Activated CD4-positive, alpha-beta T cell treated with anti-CD3 and anti-CD28 coated beads for 36 hours (primary cell): Measurements from ENCODE around the gene MSX1. TPM values are rescaled to one million over a fixed set of nuclear protein-coding genes. Genes with fewer than 3 reads are reported as not detected.
A peak's percentile ranks its signal among the peaks of the same experiment; 100 is the strongest.

Source experiments
- ATAC-seq: fragments of 200-7000 bp; cut with Tn5 transposase; one replicate; pipeline ENCODE4 v1.10.0; 2021; ENCODE audit warnings: mild to moderate bottlenecking, moderate library complexity
- CTCF ChIA-PET: fragments of 350-600 bp; sonication (Branson Sonifier 250); formaldehyde crosslinking; loops from one replicate; lab custom pipeline; 2021; ENCODE audit warnings: antibody characterized with exemption; lab: Charles Lee
- POLR2A ChIA-PET: fragments of 350-600 bp; sonication (Branson Sonifier 250); formaldehyde crosslinking; loops from one replicate; lab custom pipeline; 2021; ENCODE audit warnings: antibody characterized with exemption, inconsistent platforms; lab: Charles Lee
- DNase-seq: peaks from one replicate; pipeline ENCODE4 v3.0.0-alpha.2; 2020
- H3K27ac Mint-ChIP-seq: one replicate; pipeline ENCODE4 v1.8.0; 2021; ENCODE audit warnings: mixed read lengths
- H3K27me3 Mint-ChIP-seq: one replicate; pipeline ENCODE4 v1.8.0; 2021; ENCODE audit warnings: mixed read lengths
- H3K36me3 Mint-ChIP-seq: one replicate; pipeline ENCODE4 v1.8.0; 2021; ENCODE audit warnings: low read depth, mixed read lengths
- H3K4me1 Mint-ChIP-seq: one replicate; pipeline ENCODE4 v1.8.0; 2021; ENCODE audit warnings: mixed read lengths
- H3K4me3 Mint-ChIP-seq: one replicate; pipeline ENCODE4 v1.8.0; 2021; ENCODE audit warnings: mild to moderate bottlenecking, moderate library complexity, mixed read lengths
- H3K9me3 Mint-ChIP-seq: one replicate; pipeline ENCODE4 v1.8.0; 2021; ENCODE audit warnings: low read depth, mixed read lengths
- intact Hi-C, 2 experiments: fragments of 100-400 bp; cut with DNase I in 1 of 2; cut with micrococcal nuclease in 1 of 2; formaldehyde crosslinking; loops; one replicate each; pipeline versions ENCODE4 v1.14.2 to v1.15.1; 2022 to 2024; cut with DNase I, micrococcal nuclease
- total RNA-seq, 2 experiments: library from RNA; stranded (reverse); gene quantifications; one replicate each; pipeline ENCODE4 v1.2.3, GENCODE V29; 2021

The MSX1 gene
- total RNA-seq, 2 experiments from 2014 or later = 0.09 TPM; not detected in 1

GRCh38 chr4:4867375-4868039 is 8.0 kb downstream of the MSX1 start:
- Mint-ChIP-seq H3K27me3 (peaks cover 68% of the 10 kb centered on the region), H3K4me3 (no peak overlapping the region)
- ATAC-seq = no peak

GRCh38 chr4:4868040-4868757 is 8.7 kb downstream of the MSX1 start:
- Mint-ChIP-seq H3K4me1 (peaks cover 17% of the 10 kb centered on the region), H3K27me3 (peaks cover 66% of the 10 kb centered on the region), H3K27ac (no peak overlapping the region), H3K9me3 (no peaks in the 10 kb centered on the region), H3K36me3 (no peaks in the 10 kb centered on the region), H3K4me3 (no peak overlapping the region)
- ChIA-PET CTCF (no interaction called here), POLR2A (no interaction called here)
- ATAC-seq (no peak), DNase-seq (no peak)
- intact Hi-C loops = loop anchor here (1.0 to 10.0 kb wide), 3 partner anchors 12 to 483 kb away; partner anchors contain the start of gene NSG1 (in 1 of the 2)

More at GRCh38 chr4:4867375-4868039, 8.0 kb downstream of the MSX1 start:
- intact Hi-C loops = loop anchor here (1.0 to 10.0 kb wide), 4 partner anchors 11 to 483 kb away; partner anchors contain the start of gene NSG1 (in 1 of the 2)
- Mint-ChIP-seq H3K27ac (no peak overlapping the region), H3K36me3 (no peaks in the 10 kb centered on the region), H3K4me1 (peaks cover 17% of the 10 kb centered on the region), H3K9me3 (no peaks in the 10 kb centered on the region)
- ChIA-PET CTCF (no interaction called here), POLR2A (no interaction called here)
- peak; percentile 46 for DNase-seq

GRCh38 chr4:4868758-4869723 is 9.6 kb downstream of the MSX1 start:
- ChIA-PET POLR2A (no interaction called here), CTCF (no interaction called here)
- no peaks in the 10 kb centered on the region for H3K36me3 Mint-ChIP-seq
- H3K9me3 Mint-ChIP-seq = no peaks in the 10 kb centered on the region
- peaks cover 17% of the 10 kb centered on the region for H3K4me1 Mint-ChIP-seq
- no peak overlapping the region for H3K4me3 Mint-ChIP-seq
- no peak for DNase-seq
- ATAC-seq = no peak
- intact Hi-C loops = loop anchor here (1.0 to 10.0 kb wide), 3 partner anchors 13 to 484 kb away; partner anchors contain the start of gene NSG1 (in 1 of the 2)
- peaks cover 68% of the 10 kb centered on the region for H3K27me3 Mint-ChIP-seq
- no peak overlapping the region for H3K27ac Mint-ChIP-seq

- no peaks in the 10 kb centered on the region for H3K36me3 Mint-ChIP-seq
- intact Hi-C loops = loop anchor here (5.0 to 10.0 kb wide), 2 partner anchors 383 to 485 kb away; partner anchors contain the start of gene NSG1 (in 1 of the 2)
- peaks cover 17% of the 10 kb centered on the region for H3K4me1 Mint-ChIP-seq
- no peak overlapping the region for H3K4me3 Mint-ChIP-seq
- H3K9me3 Mint-ChIP-seq = no peaks in the 10 kb centered on the region
- ATAC-seq (peak; percentile 45), DNase-seq (no peak)
- H3K27me3 Mint-ChIP-seq = peaks cover 68% of the 10 kb centered on the region
- H3K27ac Mint-ChIP-seq = peak overlapping the region; percentile 20
- ChIA-PET POLR2A (no interaction called here), CTCF (no interaction called here)
Measured at GRCh38 chr4:4869731-4870571, 10.5 kb downstream of the MSX1 start.

DNA sequence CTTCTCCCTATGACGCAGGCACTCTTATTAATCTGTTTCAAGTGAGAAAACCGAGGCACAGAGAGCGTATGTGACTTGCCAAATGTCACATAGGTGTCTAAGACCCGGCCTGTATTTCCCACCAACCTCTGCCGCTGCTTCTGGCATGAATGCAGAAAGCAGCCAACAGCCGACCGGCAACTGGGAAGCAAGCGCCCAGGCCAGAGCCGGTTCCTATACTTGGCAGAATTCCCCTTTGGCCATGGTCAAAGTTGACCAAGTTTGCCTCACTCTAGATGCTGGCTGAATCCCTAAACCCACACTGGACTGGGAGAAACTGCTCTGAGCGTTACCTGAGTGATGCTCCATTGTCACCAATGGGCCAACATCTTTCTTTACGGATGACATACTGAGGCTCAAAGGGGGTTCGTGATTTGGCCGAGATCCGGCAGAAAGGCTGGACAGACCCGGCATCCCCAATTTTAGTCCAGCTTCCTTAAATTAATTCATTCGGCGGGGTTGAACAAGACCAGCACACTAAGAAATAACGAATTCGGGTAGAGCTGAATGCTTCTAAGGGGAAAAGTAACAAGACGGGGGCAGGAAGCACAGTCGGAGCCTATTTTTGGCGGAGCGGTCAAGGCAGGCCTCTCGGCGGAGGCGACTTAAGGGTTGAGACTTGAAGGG is 11.2 kb downstream of the MSX1 start:
- DNase-seq = no peak
- POLR2A ChIA-PET = interaction anchor here (0.6 to 0.8 kb wide), 2 partner anchors 13 to 16 kb away, joined by 3 read pairs; no protein-coding TSS in a partner anchor
- Mint-ChIP-seq H3K36me3 (no peaks in the 10 kb centered on the region), H3K9me3 (no peaks in the 10 kb centered on the region), H3K4me3 (no peak overlapping the region), H3K27me3 (peaks cover 70% of the 10 kb centered on the region), H3K4me1 (peaks cover 17% of the 10 kb centered on the region), H3K27ac (no peak overlapping the region)
- intact Hi-C loops = no loop called here
- CTCF ChIA-PET = no interaction called here
- ATAC-seq = no peak

- CTCF ChIA-PET = no interaction called here
- ATAC-seq (no peak), DNase-seq (no peak)
- intact Hi-C loops = no loop called here
- H3K27ac Mint-ChIP-seq = no peak overlapping the region
- POLR2A ChIA-PET = interaction anchor here (0.6 to 0.8 kb wide), 2 partner anchors 13 to 17 kb away, joined by 3 read pairs; no protein-coding TSS in a partner anchor
- H3K36me3 Mint-ChIP-seq = no peaks in the 10 kb centered on the region
- H3K9me3 Mint-ChIP-seq = no peaks in the 10 kb centered on the region
- H3K4me1 Mint-ChIP-seq = peaks cover 13% of the 10 kb centered on the region
- H3K4me3 Mint-ChIP-seq = no peak overlapping the region
- peaks cover 68% of the 10 kb centered on the region for H3K27me3 Mint-ChIP-seq
Measured at GRCh38 chr4:4871242-4871572, 11.7 kb downstream of the MSX1 start.

DNA sequence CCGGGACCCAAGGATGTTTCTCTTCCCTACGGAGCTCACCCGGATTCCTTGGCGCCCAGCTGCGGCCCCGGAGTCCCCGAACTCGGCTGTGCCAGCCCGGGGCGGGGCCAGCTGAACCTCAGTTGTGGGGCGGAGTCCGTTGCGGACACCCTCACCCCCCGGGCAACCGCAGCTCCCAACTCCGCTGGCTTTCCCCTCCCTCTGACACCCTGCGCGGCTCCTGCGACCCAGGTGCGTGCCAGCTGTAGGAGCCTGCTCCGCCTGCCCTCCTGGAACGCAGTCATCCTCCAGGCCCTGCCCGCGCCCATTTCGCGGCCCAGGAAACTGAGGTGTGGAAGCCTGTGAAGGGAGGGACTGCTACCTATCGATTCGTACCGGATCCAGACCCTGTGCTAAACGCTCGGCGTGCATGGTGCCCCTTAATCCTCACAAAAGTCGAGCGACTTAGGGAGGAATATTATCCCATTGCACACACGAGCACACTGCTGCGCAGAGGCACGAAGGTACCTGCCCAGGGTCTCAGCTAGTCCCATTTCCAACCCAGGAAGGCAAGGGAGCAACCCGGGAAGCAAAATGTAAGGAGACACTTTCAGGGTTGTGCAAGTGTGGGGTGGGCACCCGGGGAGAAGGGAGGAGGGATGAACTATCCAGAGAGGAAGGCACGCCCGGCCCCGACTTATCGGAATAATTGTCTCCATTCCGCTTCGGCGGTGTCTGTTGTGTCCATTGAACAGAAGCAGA is 12.3 kb downstream of the MSX1 start:
- Mint-ChIP-seq H3K4me3 (no peak overlapping the region), H3K36me3 (no peaks in the 10 kb centered on the region), H3K4me1 (peaks cover 9% of the 10 kb centered on the region), H3K27ac (no peak overlapping the region), H3K27me3 (peaks cover 62% of the 10 kb centered on the region), H3K9me3 (no peaks in the 10 kb centered on the region)
- DNase-seq (no peak), ATAC-seq (no peak)
- intact Hi-C loops = no loop called here
- CTCF ChIA-PET = no interaction called here
- POLR2A ChIA-PET = interaction anchor here (0.8 kb wide), 1 partner anchor 14 kb away, joined by 3 read pairs; no protein-coding TSS in a partner anchor

DNA sequence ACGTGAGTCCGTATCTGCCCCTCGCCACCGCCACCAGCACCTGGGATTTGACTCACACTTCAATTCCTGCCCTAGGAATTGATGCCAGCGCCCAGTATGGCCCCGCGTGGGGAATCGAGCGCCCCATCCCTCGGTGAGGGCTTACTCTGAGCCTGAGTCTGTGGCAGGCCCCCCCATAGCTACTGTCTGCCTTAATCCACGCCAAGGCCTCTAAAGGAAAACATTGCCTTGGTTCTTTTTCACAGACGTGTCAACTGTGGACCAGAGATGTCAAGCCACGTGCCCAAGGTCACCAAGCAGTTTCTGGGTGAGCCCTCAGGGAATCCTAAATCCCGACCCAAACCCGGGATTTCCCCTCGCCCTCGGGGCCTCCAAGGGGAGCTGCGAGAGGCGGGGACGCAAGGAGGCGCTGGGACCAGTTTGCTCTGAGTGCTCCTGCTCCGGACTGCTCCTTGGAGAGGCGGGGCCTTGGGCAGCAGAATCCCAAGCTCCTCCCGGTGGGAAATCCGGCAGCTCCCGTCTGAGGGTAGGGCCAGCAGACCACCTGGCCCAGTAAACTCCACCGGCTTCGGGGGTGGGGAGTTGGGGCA is 12.9 kb downstream of the MSX1 start:
- no peak for ATAC-seq
- no peaks in the 10 kb centered on the region for H3K9me3 Mint-ChIP-seq
- H3K27ac Mint-ChIP-seq = no peak overlapping the region
- intact Hi-C loops = no loop called here
- H3K36me3 Mint-ChIP-seq = no peaks in the 10 kb centered on the region
- H3K27me3 Mint-ChIP-seq = peaks cover 67% of the 10 kb centered on the region
- H3K4me1 Mint-ChIP-seq = peaks cover 9% of the 10 kb centered on the region
- POLR2A ChIA-PET = no interaction called here
- DNase-seq = no peak
- CTCF ChIA-PET = no interaction called here
- no peak overlapping the region for H3K4me3 Mint-ChIP-seq

DNA sequence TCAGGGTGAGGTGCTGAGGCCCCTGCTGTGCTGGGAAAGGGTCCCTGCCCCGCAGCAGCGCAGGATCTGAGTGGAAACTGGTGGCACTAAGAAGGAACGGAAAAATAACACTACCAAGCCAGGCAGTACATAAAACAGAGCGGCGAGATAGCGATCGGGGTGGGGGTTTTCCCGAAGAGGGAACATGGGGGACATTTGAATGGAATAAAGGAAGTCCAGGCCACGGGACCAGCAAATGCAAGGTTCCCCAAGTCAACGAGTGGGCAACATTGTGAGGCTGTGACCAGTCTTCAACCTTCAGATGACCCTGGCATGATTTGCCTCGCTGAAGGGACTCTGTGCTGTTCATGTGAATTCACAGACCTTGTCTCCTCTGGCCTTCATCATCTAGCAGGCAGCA is 13.7 kb downstream of the MSX1 start:
- peaks cover 67% of the 10 kb centered on the region for H3K27me3 Mint-ChIP-seq
- ChIA-PET POLR2A (no interaction called here), CTCF (no interaction called here)
- H3K4me1 Mint-ChIP-seq = peaks cover 9% of the 10 kb centered on the region
- intact Hi-C loops = no loop called here
- no peak overlapping the region for H3K27ac Mint-ChIP-seq
- H3K9me3 Mint-ChIP-seq = no peaks in the 10 kb centered on the region
- DNase-seq (no peak), ATAC-seq (no peak)
- H3K36me3 Mint-ChIP-seq = no peaks in the 10 kb centered on the region
- no peak overlapping the region for H3K4me3 Mint-ChIP-seq
